Mesenchymal stem cell (in vitro differentiated cells and primary cell): ENCODE data around the gene MUC5AC.

Source experiments
- DNase-seq: peaks from one replicate; pipeline ENCODE4 v3.0.0-alpha.2; 2013
- H2AFZ ChIP-seq: one replicate; pipeline ENCODE4 v1.6.1; 2013; ENCODE audit warnings: low read depth, mild to moderate bottlenecking, control low read depth, inconsistent platforms, low read length, moderate library complexity
- H2AK5ac ChIP-seq: 2 replicates; pipeline ENCODE4 v1.6.1; 2013; ENCODE audit warnings: low read length, moderate library complexity, mild to moderate bottlenecking, inconsistent platforms; ENCODE audit not compliant: severe bottlenecking
- H2BK120ac ChIP-seq: one replicate; pipeline ENCODE4 v1.6.1; 2013; ENCODE audit warnings: low read depth, mild to moderate bottlenecking, inconsistent platforms, low read length, moderate library complexity
- H2BK12ac ChIP-seq, 2 experiments: one replicate each; pipeline ENCODE4 v1.6.1; 2013; ENCODE audit warnings: inconsistent platforms in 2 of 2, low read length in 2 of 2, mild to moderate bottlenecking in 2 of 2, moderate library complexity in 2 of 2, control low read depth in 1 of 2
- H2BK15ac ChIP-seq: one replicate; pipeline ENCODE4 v1.6.1; 2013; ENCODE audit warnings: mild to moderate bottlenecking, low read depth, inconsistent platforms; ENCODE audit not compliant: poor library complexity, severe bottlenecking
- H2BK5ac ChIP-seq: 2 replicates; pipeline ENCODE4 v1.6.1; 2013; ENCODE audit warnings: low read depth, mild to moderate bottlenecking, low read length, control low read depth, inconsistent platforms; ENCODE audit not compliant: poor library complexity, severe bottlenecking
- H3K14ac ChIP-seq, 2 experiments: one replicate each; pipeline ENCODE4 v1.6.1; 2013; ENCODE audit warnings: inconsistent platforms in 2 of 2, low read length in 2 of 2, control low read depth in 1 of 2, mild to moderate bottlenecking in 1 of 2, moderate library complexity in 1 of 2
- H3K18ac ChIP-seq, 2 experiments: one replicate each; pipeline ENCODE4 v1.6.1; 2013; ENCODE audit warnings: inconsistent platforms in 2 of 2, low read length in 2 of 2, control low read depth in 1 of 2, low read depth in 1 of 2, mild to moderate bottlenecking in 1 of 2
- H3K23ac ChIP-seq, 2 experiments: one replicate each; pipeline ENCODE4 v1.6.1; 2013; ENCODE audit warnings: inconsistent platforms in 2 of 2, low read length in 2 of 2, mild to moderate bottlenecking in 2 of 2, moderate library complexity in 2 of 2, control low read depth in 1 of 2
- H3K27ac ChIP-seq: 2 replicates; pipeline ENCODE4 v1.5.1; 2013; ENCODE audit warnings: mild to moderate bottlenecking, moderate library complexity, low read length, control low read depth, inconsistent platforms; ENCODE audit not compliant: poor library complexity, severe bottlenecking
- H3K27me3 ChIP-seq, 2 experiments: 2 replicates each; pipeline versions ENCODE4 v1.6.1 to v1.7.0; 2013; ENCODE audit warnings: low read length in 2 of 2, mild to moderate bottlenecking in 2 of 2, moderate library complexity in 2 of 2, control low read depth in 1 of 2, inconsistent platforms in 1 of 2; ENCODE audit not compliant: control insufficient read depth in 1 of 2, insufficient read depth in 1 of 2
- H3K36me3 ChIP-seq, 2 experiments: 2 replicates each; pipeline versions ENCODE4 v1.6.1 to v1.7.0; 2013; ENCODE audit warnings: low read length in 2 of 2, control low read depth in 1 of 2, inconsistent platforms in 1 of 2, low read depth in 1 of 2, mild to moderate bottlenecking in 1 of 2; ENCODE audit not compliant: insufficient read depth in 2 of 2, control insufficient read depth in 1 of 2
- H3K4ac ChIP-seq, 2 experiments: one replicate each; pipeline ENCODE4 v1.6.1; 2013; ENCODE audit warnings: inconsistent platforms in 2 of 2, low read length in 2 of 2, mild to moderate bottlenecking in 2 of 2, moderate library complexity in 2 of 2, control low read depth in 1 of 2, low read depth in 1 of 2
- H3K4me1 ChIP-seq: 2 replicates; pipeline ENCODE4 v1.6.1; 2013; ENCODE audit warnings: low read depth, low read length, control low read depth; ENCODE audit not compliant: control insufficient read depth, insufficient read depth
- H3K4me2 ChIP-seq: 2 replicates; pipeline ENCODE4 v1.6.1; 2013; ENCODE audit warnings: low read length, mild to moderate bottlenecking, inconsistent platforms; ENCODE audit not compliant: poor library complexity, severe bottlenecking
- H3K4me3 ChIP-seq, 2 experiments: 2 replicates each; pipeline versions ENCODE4 v1.5.1 to v1.7.0; 2013; ENCODE audit warnings: low read length in 2 of 2, mild to moderate bottlenecking in 2 of 2, control low read depth in 1 of 2, low read depth in 1 of 2; ENCODE audit not compliant: insufficient read depth in 1 of 2
- H3K79me1 ChIP-seq: replicated peaks from 2 replicates; pipeline ENCODE4 v1.6.1; 2013; ENCODE audit warnings: mild to moderate bottlenecking, control low read depth, low read length, inconsistent platforms; ENCODE audit not compliant: poor library complexity, severe bottlenecking
- H3K9ac ChIP-seq: 2 replicates; pipeline ENCODE4 v1.7.0; 2013; ENCODE audit warnings: mild to moderate bottlenecking, low read length, moderate library complexity
- H3K9me3 ChIP-seq: 2 replicates; pipeline ENCODE4 v1.7.0; 2013; ENCODE audit warnings: mild to moderate bottlenecking, low read length; ENCODE audit not compliant: control insufficient read depth
- H4K8ac ChIP-seq: one replicate; pipeline ENCODE4 v1.6.1; 2013; ENCODE audit warnings: inconsistent platforms, mild to moderate bottlenecking, low read length, moderate library complexity
- H4K91ac ChIP-seq: one replicate; pipeline ENCODE4 v1.6.1; 2013; ENCODE audit warnings: mild to moderate bottlenecking, low read length, inconsistent platforms
- WGBS: methylation state at CpG from one replicate; pipeline ENCODE4 v1.1.7; 2013; ENCODE audit warnings: mixed read lengths; 5-methylcytosine and 5-hydroxymethylcytosine counted together

The MUC5AC gene

DNA sequence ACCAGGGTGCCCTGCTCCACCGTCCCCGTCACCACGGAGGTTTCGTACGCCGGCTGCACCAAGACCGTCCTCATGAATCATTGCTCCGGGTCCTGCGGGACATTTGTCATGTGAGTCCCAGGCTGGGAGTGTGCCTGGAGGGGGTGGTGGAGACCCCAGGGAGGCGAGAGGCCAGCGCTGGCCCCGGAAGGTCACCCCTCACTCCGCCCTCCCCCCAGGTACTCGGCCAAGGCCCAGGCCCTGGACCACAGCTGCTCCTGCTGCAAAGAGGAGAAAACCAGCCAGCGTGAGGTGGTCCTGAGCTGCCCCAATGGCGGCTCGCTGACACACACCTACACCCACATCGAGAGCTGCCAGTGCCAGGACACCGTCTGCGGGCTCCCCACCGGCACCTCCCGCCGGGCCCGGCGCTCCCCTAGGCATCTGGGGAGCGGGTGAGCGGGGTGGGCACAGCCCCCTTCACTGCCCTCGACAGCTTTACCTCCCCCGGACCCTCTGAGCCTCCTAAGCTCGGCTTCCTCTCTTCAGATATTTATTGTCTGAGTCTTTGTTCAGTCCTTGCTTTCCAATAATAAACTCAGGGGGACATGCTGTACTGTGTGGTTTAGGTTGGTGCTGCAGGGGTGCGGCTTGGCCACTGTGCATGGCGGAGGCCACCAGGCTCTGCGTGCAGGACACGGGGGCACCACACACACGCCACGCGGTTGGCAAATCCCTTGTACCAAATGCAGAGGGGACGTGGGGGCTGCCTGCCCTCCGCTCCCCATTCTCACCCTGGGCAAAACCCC lies 47.6 kb upstream of the MUC5AC start:
- no peak overlapping the region for H3K4me2 ChIP-seq

DNA sequence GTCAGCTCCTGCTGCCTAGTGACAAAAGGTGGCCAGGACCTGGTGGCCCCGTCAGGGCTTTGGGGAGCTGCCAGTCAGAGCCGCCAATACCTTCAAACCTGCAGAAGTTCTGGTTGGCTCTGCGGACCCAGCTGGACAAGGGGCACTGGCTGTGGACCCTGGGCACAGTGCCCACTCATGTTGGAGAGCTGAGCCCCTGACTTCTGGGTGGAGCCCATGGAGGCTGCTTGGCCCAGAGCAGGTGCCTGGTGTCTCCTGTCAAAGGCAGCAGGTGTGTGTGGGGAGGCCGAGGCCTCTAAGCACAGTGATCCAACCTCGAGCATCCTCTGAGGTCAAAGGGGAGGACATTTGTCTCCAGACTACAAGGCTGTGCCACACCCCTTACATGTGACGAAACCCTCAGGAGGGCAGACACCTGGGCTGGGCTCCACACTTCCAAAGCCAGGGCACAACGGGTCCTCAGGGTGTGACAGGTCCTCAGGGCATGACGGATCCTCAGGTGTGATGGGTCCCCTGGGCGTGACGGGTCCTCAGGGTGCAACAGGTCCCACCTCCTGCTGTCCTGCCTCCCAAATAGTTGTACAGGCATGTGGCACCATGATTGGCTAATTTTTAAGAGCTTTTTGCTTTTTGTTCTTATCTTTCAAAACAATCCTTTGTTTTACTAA lies 46.1 kb upstream of the MUC5AC start:
- H3K9ac ChIP-seq: no peak overlapping the region
- no peak overlapping the region for H4K91ac ChIP-seq
- no peak overlapping the region for H4K8ac ChIP-seq
- H2BK120ac ChIP-seq: no peak overlapping the region
- H3K27ac ChIP-seq: no peak overlapping the region
- no peak for DNase-seq
- peaks cover 2% of the 10 kb centered on the region for H3K4me1 ChIP-seq
- H3K4me3 ChIP-seq: no peak overlapping the region
- H2AFZ ChIP-seq: no peak overlapping the region
- WGBS: 87% methylated on average over 8 of the region's 10 CpGs
- H2AK5ac ChIP-seq: no peak overlapping the region
- H3K4me2 ChIP-seq: no peak overlapping the region
- no peak overlapping the region for H2BK15ac ChIP-seq
- H3K14ac ChIP-seq: no peak overlapping the region
- peaks cover 12 to 41% of the 10 kb centered on the region in 2 experiments for H3K27me3 ChIP-seq
- H3K4ac ChIP-seq: no peak overlapping the region
- H2BK12ac ChIP-seq: no peak overlapping the region
- no peak overlapping the region for H2BK5ac ChIP-seq
- H3K79me1 ChIP-seq: no peaks in the 10 kb centered on the region
- H3K36me3 ChIP-seq: no peaks in the 10 kb centered on the region
- H3K9me3 ChIP-seq: no peaks in the 10 kb centered on the region
- no peak overlapping the region for H3K23ac ChIP-seq
- no peak overlapping the region for H3K18ac ChIP-seq

More for the DNA sequence above, 47.6 kb upstream of the MUC5AC start:
- Histone ChIP-seq H2AK5ac (no peak overlapping the region), H2BK12ac (no peak overlapping the region), H2AFZ (no peak overlapping the region), H2BK120ac (no peak overlapping the region), H3K27me3 (peaks cover 13 to 26% of the 10 kb centered on the region in 2 experiments), H3K36me3 (no peaks in the 10 kb centered on the region), H3K9ac (no peak overlapping the region), H3K14ac (no peak overlapping the region), H3K4me1 (peaks cover 2% of the 10 kb centered on the region), H2BK15ac (no peak overlapping the region), H3K4ac (no peak overlapping the region), H3K27ac (no peak overlapping the region), H3K18ac (no peak overlapping the region), H2BK5ac (no peak overlapping the region), H3K9me3 (no peaks in the 10 kb centered on the region), H3K79me1 (no peaks in the 10 kb centered on the region), H4K91ac (no peak overlapping the region), H3K4me3 (no peak overlapping the region), H3K23ac (no peak overlapping the region), H4K8ac (no peak overlapping the region)
- 89% methylated on average over 37 of the region's 39 CpGs for WGBS
- no peak for DNase-seq

DNA sequence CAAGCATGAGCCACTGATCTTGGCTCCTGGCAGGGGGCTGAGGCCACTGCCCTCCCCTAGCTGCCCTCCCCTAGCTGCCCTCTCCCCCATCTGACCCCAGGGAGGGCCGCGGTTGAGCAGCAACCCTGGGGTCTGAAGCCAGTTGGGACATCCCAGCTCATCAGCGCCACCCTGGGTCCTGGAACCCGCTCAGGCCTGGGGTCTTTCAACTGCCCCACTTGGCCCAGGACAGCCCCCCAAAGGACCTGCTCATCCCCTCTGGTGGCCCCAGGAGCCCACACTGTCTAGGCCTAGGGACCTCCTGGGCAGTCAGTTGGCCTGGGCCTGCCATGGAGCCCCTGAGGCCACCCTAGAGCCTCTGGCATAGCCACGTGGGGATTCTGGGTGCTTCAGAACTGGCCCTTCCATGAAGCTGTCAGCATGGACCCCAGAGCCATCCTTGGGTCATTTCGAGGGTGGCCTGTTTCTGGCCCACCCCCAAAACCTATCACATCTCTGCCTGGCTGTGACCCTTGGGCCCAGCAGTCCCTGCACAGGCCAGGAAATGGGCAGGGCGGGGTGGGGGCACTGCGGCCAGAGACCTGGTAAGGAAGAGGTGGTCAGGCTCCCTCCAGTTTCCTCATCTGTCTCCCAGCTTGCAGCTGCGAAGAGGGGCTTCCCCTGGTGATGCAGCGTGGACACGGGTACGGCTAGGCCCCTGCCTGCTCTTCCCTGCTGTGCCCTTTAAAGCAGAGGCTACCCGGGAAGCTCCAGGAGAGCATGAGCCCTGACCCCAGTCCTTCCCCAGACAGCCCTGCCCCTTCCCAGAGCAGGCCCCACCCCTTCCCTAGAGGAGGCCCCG lies 45.2 kb upstream of the MUC5AC start:
- Histone ChIP-seq H4K91ac (no peak overlapping the region), H3K9ac (no peak overlapping the region), H2BK15ac (no peak overlapping the region), H3K9me3 (no peaks in the 10 kb centered on the region), H2BK120ac (no peak overlapping the region), H3K23ac (no peak overlapping the region), H3K4me2 (no peak overlapping the region), H3K18ac (no peak overlapping the region), H3K4ac (no peak overlapping the region), H3K4me1 (peaks cover 2% of the 10 kb centered on the region), H2BK12ac (no peak overlapping the region), H3K27ac (no peak overlapping the region), H3K4me3 (no peak overlapping the region), H4K8ac (no peak overlapping the region), H3K36me3 (no peaks in the 10 kb centered on the region), H2BK5ac (no peak overlapping the region), H3K27me3 (peaks cover 6 to 49% of the 10 kb centered on the region in 2 experiments), H2AK5ac (no peak overlapping the region), H2AFZ (no peak overlapping the region), H3K79me1 (no peaks in the 10 kb centered on the region), H3K14ac (no peak overlapping the region)
- 83% methylated on average over 12 of the region's 14 CpGs for WGBS
- DNase-seq: no peak
